Activated CD8-positive, alpha-beta memory T cell treated with anti-CD3 and anti-CD28 coated beads, Interleukin-2, amount 10 ng/mL, durations not matched to agents 7 days and 5 days (primary cell): ENCODE results near the gene PGLYRP2. TPM values are rescaled to one million over a fixed set of nuclear protein-coding genes. Genes with fewer than 3 reads are reported as not detected.
A peak's percentile ranks its signal among the peaks of the same experiment; 100 is the strongest.

Experiments
- ATAC-seq: fragments of 150-1000 bp; cut with Tn5 transposase; one replicate; pipeline ENCODE4 v1.10.0; 2021; ENCODE audit warnings: moderate library complexity
- CTCF ChIA-PET: fragments of 350-600 bp; sonication (Branson Sonifier 250); formaldehyde crosslinking; loops from one replicate; lab custom pipeline; 2021; ENCODE audit warnings: antibody characterized with exemption; lab: Charles Lee
- DNase-seq: peaks from one replicate; pipeline ENCODE4 v3.0.0-alpha.2; 2020
- H3K27ac Mint-ChIP-seq: one replicate; pipeline ENCODE4 v1.8.0; 2021; ENCODE audit warnings: mild to moderate bottlenecking, mixed read lengths
- H3K27me3 Mint-ChIP-seq: one replicate; pipeline ENCODE4 v1.8.0; 2021; ENCODE audit warnings: mixed read lengths
- H3K36me3 Mint-ChIP-seq: one replicate; pipeline ENCODE4 v1.8.0; 2021; ENCODE audit warnings: mild to moderate bottlenecking, mixed read lengths
- H3K4me1 Mint-ChIP-seq: one replicate; pipeline ENCODE4 v1.8.0; 2021; ENCODE audit warnings: mixed read lengths
- H3K4me3 Mint-ChIP-seq: one replicate; pipeline ENCODE4 v1.8.0; 2021; ENCODE audit warnings: mild to moderate bottlenecking, moderate library complexity, mixed read lengths
- H3K9me3 Mint-ChIP-seq: one replicate; pipeline ENCODE4 v1.8.0; 2022; ENCODE audit warnings: low read depth, mixed read lengths
- total RNA-seq, 2 experiments: library from RNA; stranded (reverse); gene quantifications; one replicate each; pipeline ENCODE4 v1.2.3, GENCODE V29; 2021

PGLYRP2 gene
- total RNA-seq, 2 experiments from 2014 or later = 0.09 to 0.12 TPM

- Mint-ChIP-seq H3K27me3 (no peaks in the 10 kb centered on the region), H3K36me3 (no peaks in the 10 kb centered on the region), H3K27ac (no peak overlapping the region), H3K4me1 (peaks cover 15% of the 10 kb centered on the region), H3K4me3 (no peak overlapping the region), H3K9me3 (no peaks in the 10 kb centered on the region)
- CTCF ChIA-PET = interaction anchor here (0.6 to 1.7 kb wide), 5 partner anchors 14 to 744 kb away, joined by 3 to 4 read pairs (median 3); partner anchors contain the start of gene AKAP8L
- DNase-seq (no peak), ATAC-seq (no peak)
Measured at GRCh38 chr19:15438124-15438496, 41.2 kb downstream of the PGLYRP2 start.

GRCh38 chr19:15437355-15438123, 41.8 kb downstream of the PGLYRP2 start:
- Mint-ChIP-seq H3K9me3 (no peaks in the 10 kb centered on the region), H3K4me1 (peaks cover 16% of the 10 kb centered on the region), H3K36me3 (no peaks in the 10 kb centered on the region), H3K4me3 (no peak overlapping the region), H3K27ac (no peak overlapping the region), H3K27me3 (no peaks in the 10 kb centered on the region)
- no peak for ATAC-seq
- DNase-seq = no peak
- CTCF ChIA-PET = interaction anchor here (0.6 to 2.7 kb wide), 5 partner anchors 14 to 745 kb away, joined by 3 to 8 read pairs (median 4); partner anchors contain the start of gene AKAP8L

GRCh38 chr19:15436826-15437110, 42.5 kb downstream of the PGLYRP2 start:
- Mint-ChIP-seq H3K27ac (no peak overlapping the region), H3K9me3 (no peaks in the 10 kb centered on the region), H3K27me3 (no peaks in the 10 kb centered on the region), H3K4me1 (peaks cover 18% of the 10 kb centered on the region), H3K4me3 (no peak overlapping the region), H3K36me3 (peaks cover 2% of the 10 kb centered on the region)
- ATAC-seq (no peak), DNase-seq (no peak)
- CTCF ChIA-PET = interaction anchor here (1.4 to 4.9 kb wide), 4 partner anchors 15 to 119 kb away, joined by 3 to 41 read pairs (median 6); partner anchors contain the start of gene AKAP8L

GRCh38 chr19:15436012-15436825, 43.1 kb downstream of the PGLYRP2 start:
- no peak overlapping the region for H3K4me3 Mint-ChIP-seq
- ATAC-seq (no peak), DNase-seq (no peak)
- no peak overlapping the region for H3K27ac Mint-ChIP-seq
- peaks cover 2% of the 10 kb centered on the region for H3K36me3 Mint-ChIP-seq
- H3K27me3 Mint-ChIP-seq = no peaks in the 10 kb centered on the region
- peaks cover 24% of the 10 kb centered on the region for H3K4me1 Mint-ChIP-seq
- no peaks in the 10 kb centered on the region for H3K9me3 Mint-ChIP-seq
- CTCF ChIA-PET = interaction anchor here (1.7 to 4.9 kb wide), 3 partner anchors 17 to 120 kb away, joined by 4 to 41 read pairs (median 8); partner anchors contain the start of gene AKAP8L

- Mint-ChIP-seq H3K36me3 (peaks cover 5% of the 10 kb centered on the region), H3K4me3 (peak overlapping the region; percentile 93), H3K27ac (peak overlapping the region; percentile 95), H3K27me3 (no peaks in the 10 kb centered on the region), H3K4me1 (peaks cover 36% of the 10 kb centered on the region), H3K9me3 (no peaks in the 10 kb centered on the region)
- CTCF ChIA-PET = interaction anchor here (1.2 to 4.9 kb wide), 8 partner anchors 14 to 122 kb away, joined by 4 to 41 read pairs (median 6); partner anchors contain the start of gene AKAP8L
- DNase-seq (no peak), ATAC-seq (no peak)
Measured at GRCh38 chr19:15433519-15434069, 45.7 kb downstream of the PGLYRP2 start.

GRCh38 chr19:15432629-15433518, 46.4 kb downstream of the PGLYRP2 start:
- Mint-ChIP-seq H3K4me3 (peak overlapping the region; percentile 93), H3K9me3 (no peaks in the 10 kb centered on the region), H3K27ac (peak overlapping the region; percentile 95), H3K27me3 (no peaks in the 10 kb centered on the region), H3K36me3 (peaks cover 5% of the 10 kb centered on the region), H3K4me1 (peaks cover 36% of the 10 kb centered on the region)
- ATAC-seq (peak; percentile 92), DNase-seq (peak; percentile 95)
- CTCF ChIA-PET = interaction anchor here (1.2 to 4.9 kb wide), 8 partner anchors 14 to 341 kb away, joined by 4 to 41 read pairs (median 6); partner anchors contain the start of gene AKAP8L

GRCh38 chr19:15432018-15432494, 47.2 kb downstream of the PGLYRP2 start:
- CTCF ChIA-PET = interaction anchor here (1.2 to 4.9 kb wide), 7 partner anchors 12 to 340 kb away, joined by 4 to 41 read pairs (median 9); partner anchors contain the start of gene AKAP8L
- Mint-ChIP-seq H3K4me1 (peaks cover 34% of the 10 kb centered on the region), H3K27me3 (no peaks in the 10 kb centered on the region), H3K9me3 (no peaks in the 10 kb centered on the region), H3K4me3 (peak overlapping the region; percentile 99), H3K36me3 (peaks cover 12% of the 10 kb centered on the region), H3K27ac (peak overlapping the region; percentile 93)
- ATAC-seq (peak; percentile 14), DNase-seq (peak; percentile 60)

GRCh38 chr19:15431396-15432017, 47.8 kb downstream of the PGLYRP2 start:
- Mint-ChIP-seq H3K36me3 (peaks cover 15% of the 10 kb centered on the region), H3K27me3 (no peaks in the 10 kb centered on the region), H3K9me3 (no peaks in the 10 kb centered on the region), H3K4me3 (peak overlapping the region; percentile 99), H3K4me1 (peaks cover 34% of the 10 kb centered on the region), H3K27ac (peak overlapping the region; percentile 93)
- CTCF ChIA-PET = interaction anchor here (0.6 to 4.6 kb wide), 4 partner anchors 11 to 1588 kb away, joined by 3 to 36 read pairs (median 4); partner anchors contain the start of gene AKAP8L
- DNase-seq (no peak), ATAC-seq (no peak)

- CTCF ChIA-PET = interaction anchor here (1.1 to 4.6 kb wide), 3 partner anchors 10 to 125 kb away, joined by 3 to 36 read pairs (median 5); partner anchors contain the start of gene AKAP8L
- no peak for ATAC-seq
- peak overlapping the region; percentile 53 for H3K27ac Mint-ChIP-seq
- peak overlapping the region; percentile 52 for H3K4me3 Mint-ChIP-seq
- H3K36me3 Mint-ChIP-seq = peaks cover 22% of the 10 kb centered on the region
- DNase-seq = no peak
- H3K4me1 Mint-ChIP-seq = peaks cover 29% of the 10 kb centered on the region
- no peaks in the 10 kb centered on the region for H3K27me3 Mint-ChIP-seq
- H3K9me3 Mint-ChIP-seq = no peaks in the 10 kb centered on the region
Measured at GRCh38 chr19:15430526-15431120, 48.7 kb downstream of the PGLYRP2 start.

- Mint-ChIP-seq H3K27me3 (no peaks in the 10 kb centered on the region), H3K9me3 (no peaks in the 10 kb centered on the region), H3K27ac (no peak overlapping the region), H3K4me3 (no peak overlapping the region), H3K36me3 (peaks cover 26% of the 10 kb centered on the region), H3K4me1 (peaks cover 29% of the 10 kb centered on the region)
- CTCF ChIA-PET = interaction anchor here (1.1 to 4.6 kb wide), 2 partner anchors 10 to 126 kb away, joined by 5 to 36 read pairs; partner anchors contain the start of gene AKAP8L
- no peak for ATAC-seq
- DNase-seq = no peak
Measured at GRCh38 chr19:15429825-15430467, 49.4 kb downstream of the PGLYRP2 start.
